Esophagus squamous epithelium (tissue), 5 donors: ENCODE results near the gene RASAL2. TPM values are rescaled to one million over a fixed set of nuclear protein-coding genes. Genes with fewer than 3 reads are reported as not detected.

ENCODE experiments used
- DNase-seq: peaks from one replicate; lab custom pipeline; 2025; lab: John Stamatoyannopoulos, UW
- H3K27ac ChIP-seq, 4 donors: fragments of 200-600 bp; sonication (generic); one replicate each; pipeline ENCODE4 v1.5.1; 2016 to 2019; ENCODE audit warnings: mild to moderate bottlenecking in 1 of 4
- H3K27me3 ChIP-seq, 4 donors: fragments of 200-600 bp; sonication (generic); 1 replicate in 3 of 4; 2 replicates in 1 of 4; pipeline versions ENCODE4 v1.5.1 to v1.6.0; 2017 to 2021; ENCODE audit warnings: antibody characterized with exemption in 1 of 4
- H3K36me3 ChIP-seq, 3 donors: fragments of 200-600 bp; sonication (generic); one replicate each; pipeline ENCODE4 v1.5.1; 2016 to 2019
- H3K4me1 ChIP-seq, 3 donors: fragments of 200-600 bp; sonication (generic); one replicate each; pipeline ENCODE4 v1.5.1; 2017 to 2019
- H3K4me3 ChIP-seq, 4 donors: fragments of 200-600 bp; sonication (generic); 1 replicate in 3 of 4; 2 replicates in 1 of 4; pipeline ENCODE4 v1.5.1; 2016 to 2019; ENCODE audit warnings: mild to moderate bottlenecking in 2 of 4, moderate library complexity in 1 of 4
- H3K9me3 ChIP-seq, 3 donors: fragments of 200-600 bp; sonication (generic); one replicate each; pipeline ENCODE4 v1.5.1; 2016 to 2019
- CTCF ChIP-seq, 6 experiments: fragments of 450-650 bp in 4 of 6; fragments of 200-600 bp in 2 of 6; sonication (generic) in 2 of 6; IDR thresholded peaks; one replicate each; pipeline ENCODE4 v1.5.1; 2016 to 2019; ENCODE audit warnings: antibody characterized with exemption in 6 of 6, mild to moderate bottlenecking in 4 of 6, moderate library complexity in 4 of 6
- POLR2A ChIP-seq, 4 donors: fragments of 450-650 bp; IDR thresholded peaks; one replicate each; pipeline ENCODE4 v1.6.1; 2017; ENCODE audit warnings: antibody characterized with exemption in 4 of 4, mild to moderate bottlenecking in 4 of 4, moderate library complexity in 3 of 4
- WGBS, 2 donors: methylation state at CpG; one replicate each; pipeline ENCODE4 v1.1.5; 2018; 5-methylcytosine and 5-hydroxymethylcytosine counted together
- intact Hi-C: fragments of 100-400 bp; cut with DNase I; formaldehyde crosslinking; loops from one replicate; pipeline ENCODE4 v1.15.0; 2022
- total RNA-seq, 4 donors: library from RNA; depleted of rRNA; stranded (reverse); fragments of >200 nt; gene quantifications; one replicate each; pipeline ENCODE4 v1.1.0, GENCODE V29; 2016
- donor health status: DM: yes; HTN: yes; CAD: no.

Gene RASAL2
- total RNA-seq, 4 donors from 2014 or later: 20.4 to 29.8 (median 25.5) TPM

- intact Hi-C loops: no loop called here
- 5 to 7% methylated on average over 11 of the region's 11 CpGs for WGBS, 2 donors
- no peak for DNase-seq
- TF ChIP-seq POLR2A (IDR thresholded peaks at IDR 0.05): no peak
- no peak for TF ChIP-seq CTCF (IDR thresholded peaks at IDR 0.05)
- H3K9me3 ChIP-seq: no peaks in the 10 kb centered on the region
- no peaks in the 10 kb centered on the region for H3K27me3 ChIP-seq
- H3K4me1 ChIP-seq: peaks cover 5 to 57% (median 7%) of the 10 kb centered on the region in 3 donors
- peak overlapping the region; percentile 88 to 97 (median 93) for H3K4me3 ChIP-seq
- H3K36me3 ChIP-seq: no peaks in the 10 kb centered on the region
- H3K27ac ChIP-seq: peak overlapping the region; percentile 80 to 94 (median 92)
Measured at GRCh38 chr1:178092878-178093493, 918 bp upstream of the RASAL2 start.

GRCh38 chr1:178093494-178093950, 382 bp upstream of the RASAL2 start:
- peak; percentile 11 for DNase-seq
- intact Hi-C loops: no loop called here
- H3K9me3 ChIP-seq: no peaks in the 10 kb centered on the region
- H3K27ac ChIP-seq: peak overlapping the region; percentile 91 to 94 (median 94)
- H3K36me3 ChIP-seq: no peaks in the 10 kb centered on the region
- TF ChIP-seq CTCF (IDR thresholded peaks at IDR 0.05) (peak in 1 of 6 experiments; percentile 2), POLR2A (IDR thresholded peaks at IDR 0.05) (no peak)
- 0 to 1% methylated on average over 10 to 19 of the region's 42 CpGs for WGBS, 2 donors
- H3K27me3 ChIP-seq: no peaks in the 10 kb centered on the region
- peak overlapping the region; percentile 88 to 97 (median 93) for H3K4me3 ChIP-seq
- H3K4me1 ChIP-seq: peaks cover 5 to 59% (median 7%) of the 10 kb centered on the region in 3 donors

GRCh38 chr1:178094739-178095645, 1.1 kb downstream of the RASAL2 start:
- peak overlapping the region; percentile 91 to 94 (median 94) for H3K27ac ChIP-seq
- H3K4me1 ChIP-seq: peaks cover 5 to 69% (median 7%) of the 10 kb centered on the region in 3 donors
- intact Hi-C loops: no loop called here
- no peaks in the 10 kb centered on the region for H3K36me3 ChIP-seq
- H3K27me3 ChIP-seq: no peaks in the 10 kb centered on the region
- peak overlapping the region; percentile 88 to 97 (median 93) for H3K4me3 ChIP-seq
- H3K9me3 ChIP-seq: no peaks in the 10 kb centered on the region
- no peak for DNase-seq
- TF ChIP-seq POLR2A (IDR thresholded peaks at IDR 0.05) (no peak), CTCF (IDR thresholded peaks at IDR 0.05) (no peak)
- WGBS, 2 donors: 6 to 8% methylated on average over 11 of the region's 11 CpGs

DNA sequence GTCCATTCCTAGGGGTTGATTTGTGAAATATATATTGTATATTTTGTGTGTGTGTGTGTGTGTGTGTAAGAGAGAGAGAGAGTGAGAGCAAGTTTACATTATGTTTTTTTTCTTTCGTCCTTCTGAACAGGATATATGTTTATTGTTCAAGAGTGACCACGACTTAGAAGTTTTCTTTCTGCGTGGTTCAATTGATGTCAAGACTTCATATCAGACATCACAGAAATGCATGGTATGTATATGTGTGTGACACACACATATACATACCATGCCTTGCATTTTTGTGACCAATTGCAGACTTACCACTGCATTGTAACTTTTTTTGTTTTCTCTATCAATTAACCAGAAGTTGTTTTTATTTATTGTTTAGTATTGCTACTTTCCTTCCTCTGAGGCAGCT, 2.5 kb downstream of the RASAL2 start:
- peak overlapping the region in 3 of 4 donors; percentile 88 to 96 (median 90) for H3K4me3 ChIP-seq

More for the DNA sequence above, 2.5 kb downstream of the RASAL2 start:
- WGBS, 2 donors: 59 to 63% methylated on average over 3 of the region's 3 CpGs
- Histone ChIP-seq H3K27ac (peak overlapping the region in 3 of 4 donors; percentile 22 to 94 (median 93)), H3K4me1 (peaks cover 5 to 83% (median 10%) of the 10 kb centered on the region in 3 donors), H3K9me3 (no peaks in the 10 kb centered on the region), H3K36me3 (no peaks in the 10 kb centered on the region), H3K27me3 (no peaks in the 10 kb centered on the region)
- no peak for DNase-seq
- TF ChIP-seq POLR2A (IDR thresholded peaks at IDR 0.05) (no peak), CTCF (IDR thresholded peaks at IDR 0.05) (no peak)
- intact Hi-C loops: no loop called here
